HL-60/S4 (cell line): ENCODE data around the gene NEURL1.

Experiments
- in situ Hi-C: fragments of 300-500 bp; cut with MboI; formaldehyde crosslinking; loops from 2 replicates; pipeline ENCODE4 v1.14.3; 2022; ENCODE audit warnings: low sequenced_read_pairs

NEURL1 gene

DNA sequence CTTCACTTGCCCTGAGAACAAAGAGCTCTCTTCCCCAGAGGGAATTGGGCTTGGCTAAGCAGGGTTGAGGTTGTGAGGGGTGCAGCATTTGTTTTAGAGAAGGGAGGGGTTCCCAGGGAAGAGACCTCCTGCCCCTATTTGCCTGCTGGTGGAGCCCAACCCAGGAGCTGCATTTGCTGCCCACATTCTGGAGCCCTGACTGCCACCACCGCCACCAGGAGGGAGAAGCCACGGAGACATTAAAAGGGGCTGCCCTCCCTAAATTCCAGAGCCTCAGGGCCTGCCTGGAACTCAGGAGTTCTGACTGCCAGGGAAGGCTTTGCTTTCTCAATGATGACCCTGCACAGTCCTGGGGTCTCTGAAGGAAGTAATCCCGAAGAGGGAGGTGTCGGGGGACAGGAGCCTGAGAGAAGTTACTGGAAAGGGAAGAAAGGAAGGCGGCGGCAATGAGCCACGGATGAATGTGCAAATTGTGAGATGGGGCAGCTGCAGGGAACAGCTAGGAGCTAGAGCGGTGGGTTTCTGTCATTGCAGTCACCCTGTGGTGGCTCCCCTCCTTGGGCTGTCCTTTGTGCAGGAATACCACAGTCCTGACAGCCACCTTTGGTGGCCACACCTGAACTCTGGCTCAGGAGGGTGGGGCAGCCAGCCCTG, 51.3 kb downstream of the NEURL1 start:
- in situ Hi-C loops: no loop called here

DNA sequence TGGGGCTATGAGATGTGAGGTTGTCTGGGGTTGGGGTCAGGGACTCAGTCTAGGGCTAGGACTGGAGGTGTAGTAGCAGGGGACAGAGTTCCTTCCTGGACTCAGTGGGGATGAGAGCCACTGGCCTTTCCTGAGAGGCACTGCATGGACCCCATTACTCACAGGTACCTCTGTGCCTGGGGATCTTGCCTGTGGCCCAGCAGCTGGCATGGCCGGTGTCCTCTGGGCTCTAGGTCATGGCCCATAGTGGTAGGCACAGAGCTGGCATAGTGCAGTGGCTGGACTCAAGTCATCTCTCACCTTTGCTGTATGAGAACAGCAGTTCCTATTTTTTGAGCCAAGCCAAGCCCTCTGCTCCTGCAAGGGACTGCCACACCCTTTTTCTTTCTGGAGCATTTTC, 51.9 kb downstream of the NEURL1 start:
- in situ Hi-C loops: no loop called here

DNA sequence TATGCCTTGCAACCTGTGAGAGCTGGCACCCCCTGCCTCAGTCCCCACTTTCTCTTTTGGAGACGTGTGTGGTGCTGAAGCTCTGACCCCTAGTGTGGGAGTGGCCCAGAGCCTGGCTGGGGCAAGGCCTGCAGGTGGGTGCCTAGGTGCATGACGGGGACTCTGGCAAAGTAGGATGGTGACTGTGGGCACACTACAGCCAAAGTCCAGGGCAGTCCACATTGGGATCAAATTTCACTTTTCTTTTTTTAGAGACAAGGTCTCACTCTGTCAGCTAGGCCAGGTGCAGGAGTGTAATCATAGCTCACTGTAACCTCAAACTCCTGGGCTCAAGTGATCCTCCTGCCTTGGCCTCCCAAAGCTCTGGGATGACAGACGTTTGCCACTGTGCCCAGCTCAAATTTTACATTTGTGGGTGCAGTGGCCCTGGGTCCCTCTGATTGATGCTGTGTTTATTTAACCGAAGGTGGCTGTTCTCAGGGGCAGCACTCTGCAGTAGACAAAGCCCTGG, 52.3 kb downstream of the NEURL1 start:
- in situ Hi-C loops: no loop called here

DNA sequence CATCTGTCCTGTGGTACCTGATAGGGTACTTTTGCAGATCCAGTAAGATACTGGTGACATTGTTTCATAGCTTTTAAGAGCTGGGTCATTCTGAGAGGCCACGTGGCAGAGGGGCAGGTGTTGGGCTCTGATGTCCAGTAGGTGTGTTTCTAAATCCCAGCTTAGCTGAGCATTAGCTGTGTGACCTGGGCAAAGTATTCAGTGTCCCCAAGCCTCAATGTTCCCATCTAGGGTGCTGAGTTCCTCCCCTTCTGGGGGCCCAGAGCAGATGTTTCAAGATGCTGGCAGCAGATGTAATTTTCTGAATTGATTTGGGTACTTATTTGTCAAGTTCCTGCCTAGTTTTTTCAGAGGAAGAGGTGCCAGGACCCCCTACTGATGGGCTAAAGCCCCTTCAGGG, 52.9 kb downstream of the NEURL1 start:
- in situ Hi-C loops: no loop called here

DNA sequence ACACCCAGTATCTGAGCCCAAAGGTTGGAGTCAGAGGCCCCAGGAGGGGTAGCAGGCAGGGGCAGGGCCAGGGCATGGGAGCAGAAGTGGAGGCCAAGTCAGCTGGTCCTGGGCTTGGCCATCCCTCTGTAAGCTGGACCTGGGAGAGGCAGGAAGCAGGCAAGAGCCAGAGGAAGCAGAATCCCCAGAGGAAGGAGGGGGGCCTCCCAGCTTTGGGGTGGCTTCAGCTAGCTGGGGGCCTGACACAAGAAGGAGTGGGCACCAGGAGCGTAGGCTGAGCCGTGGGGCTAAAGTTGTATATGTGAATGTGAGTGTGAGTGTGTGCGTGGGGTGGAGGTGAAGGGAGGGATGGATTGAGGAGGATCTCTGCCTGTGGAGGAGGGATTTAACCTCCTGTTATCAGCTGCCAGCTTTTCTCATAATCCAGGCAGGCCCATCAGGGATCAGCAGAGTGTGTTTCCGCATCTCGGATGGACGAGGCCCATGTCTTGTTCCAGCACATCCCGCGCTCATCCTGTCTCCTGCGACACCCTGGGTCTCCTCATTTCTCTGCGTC, 54.0 kb downstream of the NEURL1 start:
- in situ Hi-C loops: no loop called here

DNA sequence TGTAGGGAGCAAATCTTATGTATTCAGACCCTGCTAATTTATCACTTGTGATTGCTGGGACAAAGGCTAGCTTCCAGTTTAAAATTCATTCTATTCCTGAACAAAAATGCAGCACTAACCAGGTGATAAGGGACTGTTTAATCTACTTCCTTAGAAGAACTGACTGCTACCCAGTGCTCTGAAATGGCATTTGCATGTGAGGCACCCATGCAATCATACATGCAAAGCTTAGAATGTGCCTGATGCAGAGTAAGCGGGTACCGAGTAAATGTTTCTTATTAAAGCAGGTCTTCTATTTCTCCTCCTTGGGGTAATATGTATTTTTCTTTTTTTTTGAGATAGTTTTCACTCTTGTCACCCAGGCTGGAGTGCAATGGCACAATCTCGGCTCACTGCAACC, 54.5 kb downstream of the NEURL1 start:
- in situ Hi-C loops: no loop called here

DNA sequence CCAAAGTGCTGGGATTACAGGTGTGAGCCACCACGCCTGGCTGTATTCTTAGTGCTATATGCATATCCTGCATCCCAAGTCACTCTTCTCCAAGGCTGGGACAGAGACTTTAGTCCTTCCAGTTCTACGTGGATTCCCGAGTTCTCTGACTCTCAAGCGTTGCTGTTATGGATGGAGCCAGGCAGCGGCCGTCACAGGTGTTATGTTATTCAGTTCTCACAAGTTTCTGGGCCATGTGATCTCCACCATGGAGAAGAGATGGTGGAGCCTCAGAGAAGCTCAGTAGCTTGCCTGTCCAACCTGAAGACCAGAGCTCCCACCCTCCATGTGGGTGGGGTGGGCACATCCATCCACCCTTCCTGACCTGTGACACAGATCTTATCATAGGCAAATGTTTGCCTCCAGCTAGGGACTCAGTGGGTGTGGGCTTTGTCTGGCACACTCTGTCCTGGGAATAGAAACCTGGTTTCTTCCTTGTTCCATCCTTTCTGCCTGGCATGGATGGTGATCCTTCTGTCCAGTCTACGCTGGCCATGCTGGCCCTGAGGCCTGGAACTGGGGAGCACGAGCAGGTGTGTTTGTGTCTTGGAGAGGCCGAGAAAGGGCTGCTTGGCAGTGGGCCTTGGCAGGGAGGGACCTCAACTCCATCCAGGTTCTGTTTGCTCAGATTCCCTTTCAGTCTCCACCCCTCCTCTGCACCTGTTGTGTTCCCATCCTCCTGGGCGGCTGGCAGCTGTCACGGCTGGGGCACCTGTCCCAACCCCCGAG, 55.3 kb downstream of the NEURL1 start:
- in situ Hi-C loops: no loop called here

DNA sequence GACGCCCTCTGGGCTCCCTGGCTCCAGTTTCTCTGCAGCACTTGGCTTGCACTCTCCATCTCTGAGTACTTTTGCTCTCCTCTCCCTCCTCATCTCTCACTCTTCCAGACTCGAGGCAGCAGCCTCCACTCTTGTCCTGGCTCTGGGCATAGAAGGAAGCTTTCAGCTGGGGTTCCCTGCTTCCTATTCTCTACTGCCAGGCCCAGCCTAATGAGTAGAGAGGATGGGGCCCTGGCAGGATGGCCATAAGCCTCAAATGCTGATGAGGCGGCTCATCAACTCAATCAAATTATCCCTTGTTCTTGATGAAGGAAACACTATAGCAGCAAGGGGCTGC, 55.8 kb downstream of the NEURL1 start:
- in situ Hi-C loops: no loop called here

DNA sequence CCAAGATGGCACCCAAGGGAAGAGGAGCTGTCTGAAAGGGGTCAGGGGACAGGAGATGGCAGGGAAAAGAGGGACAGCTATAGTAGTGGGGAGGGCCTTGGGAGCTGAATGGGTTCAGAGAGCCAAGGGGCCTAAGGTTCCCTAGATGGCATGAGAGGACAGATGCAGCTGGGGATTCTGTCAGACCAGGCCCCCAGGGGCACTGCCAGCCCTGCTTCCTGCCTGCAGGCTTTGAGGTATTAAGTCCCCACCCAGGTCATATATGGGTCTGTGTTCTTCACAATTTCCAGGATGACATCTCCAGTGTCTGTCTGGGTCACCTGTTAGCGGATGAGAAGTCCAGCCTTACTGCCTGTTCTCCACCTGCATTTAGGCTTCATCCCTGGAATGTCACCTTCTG, 56.7 kb downstream of the NEURL1 start:
- in situ Hi-C loops: no loop called here

DNA sequence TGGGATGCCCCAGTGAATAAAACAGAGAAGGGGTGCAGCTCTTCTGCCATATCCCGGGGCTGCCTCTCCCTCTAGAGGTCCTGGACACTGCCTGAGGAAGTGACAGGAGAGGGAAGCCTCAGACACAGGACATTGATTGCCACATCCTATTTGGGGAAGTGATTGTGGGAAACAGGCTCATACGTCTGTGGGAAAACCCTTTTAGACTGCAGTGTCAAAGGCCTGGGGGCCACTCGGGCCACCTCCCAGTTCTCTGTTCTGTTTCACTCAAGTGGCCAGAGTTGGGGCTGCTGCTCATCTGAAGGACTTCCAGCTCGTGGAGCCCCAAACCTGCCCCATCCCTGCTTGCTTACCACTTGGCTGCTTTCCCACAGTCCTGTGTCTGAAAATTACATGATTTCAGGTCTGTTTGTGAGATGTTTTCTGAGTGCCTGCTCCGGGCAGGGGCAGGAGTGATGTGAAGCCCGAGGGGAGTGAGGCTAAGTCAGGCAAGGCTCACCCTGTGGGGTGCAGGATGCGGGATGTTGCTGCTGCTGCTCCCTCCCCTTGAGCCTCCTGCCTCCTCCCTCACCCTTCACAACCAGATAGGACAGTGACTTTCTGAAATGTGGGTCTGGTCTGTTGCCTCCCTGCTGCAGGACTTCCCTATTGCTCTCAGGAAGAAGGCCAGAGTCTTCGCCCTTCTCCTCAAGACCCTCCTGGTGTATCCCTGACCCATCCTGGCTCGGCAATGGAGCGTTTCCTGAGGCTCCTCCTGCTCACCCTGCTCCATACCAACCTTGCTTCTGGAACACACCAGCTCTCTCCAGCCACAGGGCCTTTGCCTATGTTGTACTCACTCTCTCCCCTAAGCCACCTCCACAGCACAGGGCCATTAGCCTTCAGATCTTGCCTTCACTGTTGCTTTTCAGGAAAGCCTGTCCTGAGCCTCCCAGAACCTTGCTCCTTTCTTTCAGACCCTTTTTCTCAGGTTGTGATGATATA, 58.4 kb downstream of the NEURL1 start:
- in situ Hi-C loops: no loop called here

DNA sequence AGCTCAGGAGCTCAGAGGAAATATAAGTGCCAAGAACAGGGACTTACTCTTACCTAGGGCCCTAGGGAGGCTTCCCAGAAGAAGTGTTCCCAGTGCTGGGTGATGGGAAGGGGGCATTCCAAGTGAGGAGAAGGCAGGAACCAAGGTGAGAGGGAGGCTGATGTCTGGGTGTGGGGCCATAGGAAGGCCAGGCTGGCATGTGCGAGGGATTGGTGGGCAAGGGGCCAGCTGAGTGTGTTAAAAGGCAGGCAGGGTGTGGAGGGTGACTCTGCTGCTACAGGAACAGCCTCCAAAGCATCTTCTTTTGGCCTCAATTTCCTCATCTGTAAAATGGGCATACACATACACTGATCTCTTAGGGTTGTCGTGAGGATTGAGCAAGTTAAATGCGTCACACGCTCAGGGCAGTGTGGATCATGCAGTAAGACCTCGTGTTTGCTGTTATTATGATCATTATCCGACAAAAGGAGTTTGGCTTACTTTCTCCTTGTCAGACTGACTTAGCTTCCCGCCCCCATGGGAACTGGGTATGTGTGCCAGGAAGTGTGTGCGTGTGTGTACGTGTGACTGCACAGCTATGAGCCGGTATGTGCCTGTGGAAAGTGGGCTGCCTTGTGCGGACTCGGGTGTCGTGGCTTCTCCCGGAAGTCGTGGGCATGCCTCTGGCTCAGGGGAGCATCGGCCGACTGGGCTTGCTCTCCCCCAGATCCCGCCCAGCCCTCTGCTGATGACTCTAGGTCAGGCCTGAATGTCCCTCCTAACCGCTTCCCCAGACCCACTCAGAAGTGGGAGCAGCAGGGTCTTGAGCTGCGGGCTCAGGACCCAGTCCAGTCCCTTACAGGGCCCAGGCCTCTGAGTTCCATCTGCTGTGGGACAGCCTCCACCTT, 59.6 kb downstream of the NEURL1 start:
- in situ Hi-C loops: no loop called here

DNA sequence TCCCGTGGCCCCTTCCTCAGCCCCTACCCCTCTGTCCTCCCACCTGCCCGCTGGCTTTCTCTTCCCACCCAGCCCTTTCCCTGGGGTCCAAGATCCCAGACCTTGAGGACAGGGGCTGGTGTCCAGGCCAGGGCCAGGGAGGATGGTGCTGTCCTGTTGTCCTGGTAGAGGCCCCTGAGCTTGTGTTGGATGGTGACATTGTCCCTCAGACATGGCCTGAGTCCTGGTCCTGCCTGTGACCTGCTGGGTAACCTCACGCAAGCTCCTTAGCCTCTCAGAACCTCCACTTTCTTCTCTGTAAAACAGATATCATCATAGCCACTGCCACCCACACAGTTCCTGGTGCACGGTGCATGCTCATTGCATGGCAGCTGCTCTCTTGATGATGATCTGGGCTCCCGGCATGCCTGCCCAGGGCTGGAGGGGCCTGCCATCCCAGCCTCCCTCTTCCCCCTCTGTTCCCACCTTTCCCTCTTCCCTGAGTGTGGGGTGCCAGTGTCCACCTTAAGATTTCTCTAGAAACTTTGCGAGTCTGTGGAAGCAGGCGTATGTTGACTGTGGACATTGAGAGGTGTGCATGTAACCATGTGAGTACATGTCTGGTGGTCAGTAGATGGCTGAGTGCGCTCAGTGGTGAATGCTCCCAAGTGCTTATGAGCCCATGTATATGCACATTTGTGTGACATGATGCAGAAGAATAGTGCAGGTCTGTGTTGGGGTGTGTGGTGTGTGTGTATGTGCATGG, 60.4 kb downstream of the NEURL1 start:
- in situ Hi-C loops: no loop called here

DNA sequence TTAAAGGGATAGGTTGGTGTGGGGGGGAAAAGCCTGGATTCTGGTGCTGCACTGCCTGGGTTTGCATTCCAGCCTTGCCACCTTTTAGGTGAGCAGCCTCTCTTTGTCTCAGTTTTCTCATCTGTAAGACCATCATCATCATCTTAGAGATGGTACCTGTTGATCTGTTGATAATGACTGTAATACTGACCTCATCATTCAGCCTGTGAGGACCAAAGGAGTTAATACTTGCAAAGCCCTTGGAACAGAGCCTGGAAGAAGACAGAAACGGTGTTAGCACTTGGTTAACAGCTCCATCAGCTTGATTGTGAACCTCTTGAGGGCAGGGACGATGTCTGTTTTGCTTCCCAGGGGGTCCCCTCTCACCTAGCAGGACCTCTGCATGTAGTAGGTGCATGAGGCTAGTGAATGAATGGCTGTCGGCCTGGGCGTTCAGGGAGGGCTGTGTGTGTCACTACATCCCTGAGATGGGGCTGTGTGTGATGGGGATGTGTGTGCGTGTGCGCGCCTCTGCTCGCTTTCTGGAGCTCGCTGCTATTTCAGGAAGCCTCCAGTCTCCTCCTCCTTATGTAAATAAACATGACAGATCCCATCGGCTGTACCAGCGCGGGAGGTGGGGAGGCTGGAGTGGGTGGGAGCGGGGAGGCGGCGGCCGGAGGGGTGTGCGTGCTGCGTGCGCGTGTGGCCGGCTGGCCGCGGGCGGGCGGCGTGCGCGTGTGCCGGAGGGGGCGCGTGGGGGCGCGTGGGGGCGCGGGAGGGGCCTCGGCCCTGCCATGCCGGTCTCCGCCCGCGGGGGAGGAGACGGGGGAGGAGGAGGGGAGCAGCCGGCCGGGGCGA, 61.2 kb downstream of the NEURL1 start:
- in situ Hi-C loops: no loop called here

DNA sequence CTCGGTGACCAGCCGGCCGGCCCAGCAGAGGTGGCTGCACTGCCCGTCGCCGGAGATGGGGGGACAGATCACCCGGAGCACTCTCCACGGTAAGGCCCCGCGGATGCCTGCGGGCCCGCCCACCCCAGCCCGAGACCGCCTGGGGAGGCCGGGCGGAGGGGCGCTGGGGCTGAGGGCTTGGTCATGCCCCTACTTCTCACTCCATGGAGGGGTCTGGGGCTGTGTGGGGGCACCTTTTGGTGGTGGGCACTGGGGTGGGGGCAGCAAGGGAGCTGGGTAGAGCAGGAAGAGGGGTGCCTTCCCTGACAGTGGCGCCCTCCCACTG, 61.8 kb downstream of the NEURL1 start:
- in situ Hi-C loops: no loop called here

DNA sequence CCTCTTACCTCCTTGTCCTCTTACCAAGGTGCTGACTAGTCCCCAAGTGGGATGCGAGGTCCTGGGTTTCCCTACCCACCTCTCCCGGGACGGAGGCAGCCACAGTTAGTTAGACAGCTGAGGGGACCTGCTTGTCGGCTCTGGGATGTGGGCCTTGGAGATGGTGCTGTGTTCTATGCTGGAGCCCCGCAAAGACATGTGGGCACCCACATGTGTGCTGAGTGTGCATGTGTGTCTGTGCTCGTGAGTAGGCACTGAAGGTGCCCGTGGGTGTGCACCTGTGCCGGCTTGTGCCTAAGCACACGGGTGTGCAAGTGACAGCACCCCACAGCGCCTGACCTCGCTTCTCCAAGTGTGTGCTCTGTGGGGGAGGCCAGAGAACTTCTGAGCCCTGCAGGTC, 62.2 kb downstream of the NEURL1 start:
- in situ Hi-C loops: no loop called here

DNA sequence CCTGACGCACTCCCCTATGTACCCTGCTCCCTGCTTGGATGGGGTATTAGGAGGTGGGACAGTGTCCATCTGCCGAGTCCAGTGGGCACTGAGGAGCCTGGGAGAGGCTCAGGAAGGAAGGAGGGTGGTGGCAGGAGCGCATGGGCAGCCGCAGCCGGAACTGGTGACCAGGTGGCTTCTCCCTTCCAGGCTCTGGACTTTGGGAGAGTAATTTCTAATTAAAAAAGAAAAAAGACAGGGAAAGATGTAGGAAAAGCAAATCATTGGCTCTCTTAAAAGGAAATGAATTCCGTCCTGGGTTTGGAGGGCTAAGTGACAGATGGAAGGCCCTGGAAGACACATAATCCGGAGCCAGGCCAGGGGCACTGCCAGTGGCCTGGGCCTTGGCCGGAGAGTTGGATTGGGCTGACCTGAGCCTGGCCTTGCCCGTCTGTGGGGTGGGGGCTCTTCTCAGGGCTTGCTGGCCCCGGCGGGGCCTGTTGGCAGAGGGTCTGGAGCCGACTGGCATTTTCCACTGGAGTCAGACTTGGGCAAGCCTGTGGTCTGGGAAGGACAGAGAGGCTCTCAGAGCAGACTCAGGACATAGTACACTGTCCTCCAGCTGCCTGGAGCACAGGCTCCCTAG, 63.0 kb downstream of the NEURL1 start:
- in situ Hi-C loops: no loop called here

DNA sequence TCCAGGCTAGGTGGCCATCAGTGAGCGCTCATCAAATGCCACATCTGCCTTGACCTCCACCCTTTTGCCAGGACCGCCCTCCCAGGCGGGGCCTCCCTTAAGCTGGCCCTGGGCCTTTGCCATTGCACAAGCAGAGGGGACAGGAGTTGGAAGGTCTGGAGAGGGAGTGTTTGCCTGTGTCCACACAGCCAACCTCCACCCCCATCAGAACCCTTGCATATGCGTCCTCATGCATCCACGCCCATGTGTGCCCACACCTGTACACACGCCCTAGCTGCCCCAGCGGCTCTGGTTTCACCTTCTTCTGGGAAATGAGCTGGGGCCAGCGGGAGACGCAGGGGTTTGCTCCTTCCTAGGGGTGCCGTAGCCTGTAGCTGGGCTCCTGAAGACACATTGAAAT, 64.0 kb downstream of the NEURL1 start:
- in situ Hi-C loops: no loop called here

DNA sequence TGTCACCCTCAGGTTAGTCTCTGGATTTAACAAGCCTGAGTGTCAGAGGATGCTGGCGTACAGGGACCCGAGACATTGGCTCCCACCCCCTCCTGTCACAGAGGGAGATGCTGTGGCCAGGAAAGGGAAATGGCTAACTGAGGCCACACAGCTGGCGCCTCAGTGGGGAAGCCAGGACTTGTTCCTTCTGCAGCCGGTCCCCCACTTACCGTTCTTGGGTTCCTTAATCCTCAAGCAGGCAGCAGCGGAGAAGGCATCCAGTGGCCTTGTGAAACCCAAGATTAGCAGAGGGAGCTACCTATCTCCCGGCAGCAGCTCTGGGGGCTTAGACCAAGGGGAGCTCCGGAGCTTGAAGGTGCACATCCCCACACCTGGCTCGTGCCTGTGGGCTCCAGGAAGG, 65.4 kb downstream of the NEURL1 start:
- in situ Hi-C loops: no loop called here
